ENCODE data around the gene IQCK. TPM values are rescaled to one million over a fixed set of nuclear protein-coding genes. Genes with fewer than 3 reads are reported as not detected.

Gene IQCK
- total RNA-seq, 1 donor from 2014 or later = 16.7 TPM

DNA sequence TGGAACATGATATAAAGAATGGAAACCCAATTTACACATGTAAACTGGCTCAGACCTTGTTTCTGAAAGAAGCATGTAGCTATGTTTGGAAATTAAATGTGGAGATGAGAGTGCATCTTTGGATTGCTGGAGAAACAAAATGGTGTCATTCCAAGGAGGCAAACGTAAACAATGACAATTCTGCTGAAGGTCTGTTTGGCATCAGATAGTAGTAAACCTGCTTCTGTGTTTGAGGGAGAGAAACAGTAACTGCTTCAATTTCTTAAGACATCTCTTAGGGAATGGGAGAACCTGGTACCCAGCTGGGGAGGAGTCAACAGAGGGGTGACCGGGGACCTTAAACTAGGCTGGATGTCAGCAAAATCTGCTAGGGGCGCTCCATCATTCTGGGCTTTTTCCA is 143.1 kb downstream of the IQCK start:
- DNase-seq = no peak

DNA sequence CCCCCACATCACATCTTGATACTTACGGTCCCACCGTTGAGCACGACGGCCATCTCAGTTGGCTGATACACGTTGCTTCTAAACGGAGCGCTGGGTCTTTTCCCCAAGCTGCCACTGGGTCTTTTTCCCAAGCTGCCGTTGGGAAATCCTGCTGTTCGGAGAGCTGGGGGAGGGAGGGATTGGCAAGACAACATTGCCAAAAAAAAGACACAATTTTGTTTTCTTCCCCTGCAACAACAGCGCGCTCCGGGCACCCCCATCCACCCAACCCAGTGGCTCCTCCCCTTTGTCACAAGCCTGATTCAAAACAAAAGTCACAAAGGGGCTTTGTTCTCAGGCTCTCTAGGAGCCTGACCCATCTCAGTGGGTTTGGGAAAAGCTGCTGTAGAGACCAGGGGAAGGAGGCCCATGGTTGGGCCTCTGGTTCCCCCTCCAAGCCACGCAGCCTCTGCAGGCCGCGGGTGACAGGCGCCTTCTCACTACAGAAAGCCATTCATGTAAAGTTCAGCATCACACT is 143.8 kb downstream of the IQCK start:
- DNase-seq = no peak

DNA sequence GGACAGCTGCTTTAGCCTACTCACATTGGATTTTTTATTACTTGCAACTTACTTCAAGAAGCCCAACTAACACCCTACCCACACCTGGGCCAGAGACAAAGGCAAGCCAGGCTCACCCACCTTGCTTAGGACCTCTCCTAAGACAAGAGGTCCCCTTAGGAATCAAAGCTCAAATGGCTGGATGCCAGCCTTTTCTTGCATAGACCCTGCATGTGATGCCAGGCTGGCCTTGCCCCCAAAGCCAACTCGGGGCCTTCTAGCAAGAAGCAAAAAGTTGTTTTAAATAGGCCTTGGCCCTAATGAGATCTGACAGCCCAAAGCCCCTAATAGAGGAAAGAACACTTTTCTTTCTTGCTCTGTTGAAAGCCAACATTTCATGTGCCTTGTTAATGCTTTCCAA is 145.9 kb downstream of the IQCK start:
- DNase-seq = no peak

DNA sequence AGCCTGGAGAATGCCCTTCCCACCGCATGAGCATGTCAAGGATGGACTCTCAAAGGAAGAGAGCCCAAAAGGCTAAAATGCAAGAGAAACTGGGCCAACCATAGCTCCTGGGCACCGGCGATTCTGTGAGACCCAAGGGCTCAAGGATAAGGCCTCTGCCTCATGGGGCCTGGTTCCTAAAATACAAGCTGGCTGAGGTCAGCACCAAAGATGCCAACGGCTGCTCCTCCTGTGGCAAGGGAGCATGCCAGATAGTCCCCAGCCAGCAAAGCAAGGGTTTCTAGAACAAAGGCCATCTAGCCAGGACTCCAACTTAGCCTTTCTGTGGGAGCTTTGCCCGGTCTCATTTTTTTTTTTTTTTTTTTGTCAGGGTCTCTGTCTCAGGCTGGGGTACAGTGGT is 146.5 kb downstream of the IQCK start:
- DNase-seq = no peak

DNA sequence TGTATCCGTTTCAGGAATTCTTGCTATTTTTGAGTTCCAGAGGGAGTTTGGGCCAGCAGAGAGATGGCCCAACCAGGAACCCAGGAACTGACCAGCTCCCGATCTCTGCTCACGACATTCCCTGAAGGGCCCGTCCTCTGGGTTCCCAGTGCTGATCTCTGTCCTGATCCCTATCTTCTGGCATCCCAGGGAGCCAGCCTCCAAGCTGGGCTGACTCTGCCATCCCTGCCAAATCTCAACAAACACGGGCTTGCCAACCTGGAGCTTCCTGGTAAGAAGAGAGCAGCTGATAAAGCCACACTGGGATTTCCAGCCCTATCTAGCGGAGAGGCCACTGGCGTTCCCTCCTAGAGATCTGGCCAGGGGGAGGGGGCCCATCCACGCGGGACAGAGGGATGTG is 150.3 kb downstream of the IQCK start:
- no peak for DNase-seq

DNA sequence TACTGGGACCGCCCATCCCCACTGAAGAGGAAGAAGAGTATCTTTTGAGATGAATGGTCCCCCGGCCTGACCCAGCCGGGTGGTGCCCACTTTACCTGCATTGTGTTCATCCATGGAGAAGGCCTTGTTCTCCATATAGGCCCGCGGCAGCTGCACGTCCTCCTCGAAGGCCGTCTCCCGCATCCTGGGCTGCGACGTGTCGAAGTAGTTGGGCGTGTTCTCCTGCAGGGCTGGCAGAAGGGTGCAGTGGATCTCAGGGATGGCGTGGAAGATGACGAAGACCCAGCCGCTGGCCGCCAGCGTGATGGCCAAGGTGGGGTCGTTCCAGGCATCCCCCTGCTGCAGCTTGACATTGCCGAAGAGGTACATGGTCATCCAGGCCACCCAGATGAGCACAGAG is 153.7 kb downstream of the IQCK start:
- DNase-seq = no peak

DNA sequence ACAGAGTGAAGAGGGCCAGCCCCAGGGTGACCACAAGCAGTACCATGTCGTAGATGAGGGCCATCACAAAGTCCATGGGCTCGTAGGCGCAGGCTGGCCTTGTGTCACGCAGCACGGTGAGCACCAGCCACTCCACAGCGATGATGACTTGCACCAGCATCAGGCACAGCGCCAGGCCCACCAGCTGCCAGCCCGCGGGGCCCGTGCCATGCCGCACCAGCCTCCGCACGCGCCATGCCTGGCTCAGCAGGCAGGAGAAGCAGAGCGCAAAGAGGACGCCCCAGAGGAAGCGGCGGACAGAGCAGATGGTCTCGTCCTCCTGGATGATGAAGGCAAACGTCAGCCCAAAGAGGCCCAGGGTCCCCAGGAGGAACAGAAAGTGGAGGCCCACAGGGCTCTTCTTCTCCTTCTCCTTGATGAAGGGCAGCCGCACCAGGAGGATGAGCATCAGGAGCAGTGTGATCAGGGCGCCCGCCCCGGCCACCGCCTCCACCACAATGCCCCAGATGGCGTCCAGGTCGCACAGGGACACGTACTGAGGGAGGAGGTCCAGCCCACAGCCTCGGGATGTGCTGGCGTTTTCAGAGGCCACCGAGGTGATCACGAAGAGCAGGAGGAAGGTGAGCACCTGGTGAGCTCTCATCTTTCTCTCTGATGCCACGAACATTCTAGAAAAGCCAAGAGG is 154.2 kb downstream of the IQCK start:
- no peak for DNase-seq

DNA sequence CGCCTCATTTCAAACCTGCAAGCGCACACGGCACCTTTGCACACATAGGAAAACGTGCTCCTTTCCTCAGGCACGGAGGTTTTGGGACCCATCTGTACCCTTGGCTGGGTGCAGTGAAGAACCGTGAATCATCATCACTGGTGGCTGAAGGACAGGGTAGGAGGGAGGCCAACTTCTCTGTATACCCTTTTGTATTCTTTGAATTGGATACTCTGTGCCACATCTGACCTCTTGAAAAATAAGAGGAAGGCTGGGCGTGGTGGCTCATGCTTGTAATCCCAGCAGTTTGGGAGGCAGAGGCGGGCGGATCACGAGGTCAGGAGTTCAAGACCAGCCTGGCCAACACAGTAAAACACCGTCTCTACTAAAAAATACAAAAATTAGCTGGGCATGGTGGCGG is 154.9 kb downstream of the IQCK start:
- no peak for DNase-seq

DNA sequence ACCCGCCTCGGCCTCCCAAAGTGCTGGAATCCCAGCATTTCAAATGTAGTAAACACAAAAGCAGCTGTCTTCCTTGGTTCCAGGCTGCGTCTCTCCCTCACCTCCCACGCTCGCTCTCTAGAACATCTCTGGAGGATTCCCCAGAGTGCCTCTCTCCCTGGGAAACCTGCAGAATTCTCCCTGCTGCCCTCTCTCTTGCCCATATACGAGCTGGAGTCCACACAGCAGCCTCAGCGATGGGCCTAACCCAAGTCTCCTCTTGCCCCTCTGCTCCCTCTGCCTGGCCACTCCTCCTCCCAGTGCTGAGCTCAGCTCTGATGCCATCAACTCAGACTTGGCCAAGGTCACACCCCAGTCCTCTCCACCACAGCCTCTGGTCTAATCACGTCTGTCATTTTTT is 156.0 kb downstream of the IQCK start:
- no peak for DNase-seq

DNA sequence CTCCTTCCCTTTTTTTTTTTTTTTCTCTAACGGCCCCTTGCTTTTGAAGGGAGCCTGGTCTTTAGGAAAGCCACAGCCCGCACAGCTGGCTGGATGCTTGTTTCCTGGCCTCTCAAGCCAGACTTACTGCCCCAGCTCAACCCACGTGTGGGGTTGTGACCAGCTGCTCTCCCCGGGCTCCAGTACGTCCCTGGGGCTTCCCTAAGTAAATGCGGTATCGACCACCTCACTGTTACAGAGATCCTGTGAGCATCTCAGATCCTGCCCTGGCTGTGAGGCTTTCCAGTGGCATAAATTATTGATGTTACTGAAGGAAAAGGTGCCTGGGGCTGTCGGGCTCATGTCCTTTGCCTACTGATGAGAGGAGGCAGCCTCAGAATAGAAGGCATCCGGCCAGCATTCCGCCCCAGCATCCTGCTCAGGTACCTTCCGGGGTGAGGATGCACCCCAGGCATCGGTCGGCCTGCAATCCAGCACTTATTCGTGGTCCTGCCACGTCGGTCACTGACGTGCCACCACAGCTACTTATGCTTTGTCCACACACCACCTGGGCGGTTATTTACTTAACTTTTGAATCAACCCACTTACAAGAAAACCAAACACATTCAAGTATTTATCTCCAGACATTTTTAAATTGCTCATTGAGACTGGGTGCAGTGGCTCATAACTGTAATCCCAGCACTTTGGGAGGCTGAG is 156.9 kb downstream of the IQCK start:
- no peak for DNase-seq

DNA sequence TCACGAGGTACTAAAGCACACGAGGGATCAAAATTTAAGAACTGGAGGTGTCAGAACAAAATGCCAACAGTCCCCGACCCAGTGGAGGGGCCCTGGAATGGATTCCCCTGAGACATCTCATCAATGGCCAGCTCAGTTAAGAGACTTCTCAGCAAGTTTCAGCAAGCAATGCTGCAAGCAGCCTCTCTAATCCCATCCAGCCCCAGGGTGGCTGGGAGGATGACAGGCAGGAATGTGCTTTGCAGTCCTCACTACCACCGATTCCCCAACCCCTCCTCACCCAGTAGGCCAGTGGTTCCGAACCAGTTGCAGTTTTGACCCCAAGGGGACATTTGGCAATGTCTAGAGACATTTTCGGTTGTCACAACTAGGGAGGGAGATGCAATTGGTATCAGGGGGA is 157.8 kb downstream of the IQCK start:
- no peak for DNase-seq

DNA sequence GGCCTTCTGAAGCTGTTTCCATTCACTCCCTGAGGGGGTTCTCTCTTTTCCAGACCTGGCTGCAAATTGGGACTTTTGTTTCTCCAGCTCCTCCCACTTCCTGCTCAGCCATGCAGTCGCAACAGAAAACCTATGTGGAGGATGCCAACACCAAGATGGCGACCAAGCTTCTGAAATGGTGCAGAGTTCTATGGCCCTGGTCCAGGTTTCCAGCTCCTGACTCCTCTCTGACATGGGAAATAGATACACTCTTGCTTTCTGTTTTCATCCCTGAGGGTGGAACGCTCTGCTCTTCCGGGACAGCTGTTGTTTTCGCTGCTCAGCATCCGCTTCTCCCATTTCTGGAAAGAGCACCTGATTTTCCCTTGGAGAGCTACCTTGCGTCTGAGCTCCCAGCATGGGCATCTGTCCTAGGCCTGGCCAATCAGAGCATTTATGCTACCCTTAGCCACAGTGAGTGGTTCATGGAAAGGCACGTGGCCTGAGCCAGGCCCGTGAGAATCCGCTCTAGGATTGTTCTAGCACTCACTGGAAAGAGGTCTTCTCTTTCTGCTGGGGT is 158.5 kb downstream of the IQCK start:
- peak; percentile 34 for DNase-seq

DNA sequence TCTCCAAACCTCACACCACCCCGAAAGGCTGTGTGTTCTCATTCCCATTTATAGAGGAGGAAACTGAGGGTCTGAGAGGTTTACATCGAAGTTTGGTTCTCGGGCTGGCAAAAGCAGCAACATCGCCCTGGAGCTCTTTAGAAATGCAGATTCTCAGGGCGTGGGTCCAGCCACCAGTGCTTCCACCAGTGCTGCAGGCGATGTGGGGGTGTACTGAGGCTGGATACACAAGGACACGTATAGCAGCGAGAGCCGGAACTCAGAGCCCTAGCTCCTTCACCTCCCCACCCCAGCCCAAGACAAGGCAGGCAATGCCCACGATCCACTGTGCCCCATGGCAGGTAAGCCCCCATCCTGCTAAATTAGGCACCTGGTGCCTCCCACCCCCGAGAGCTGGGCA is 160.7 kb downstream of the IQCK start:
- DNase-seq = no peak

DNA sequence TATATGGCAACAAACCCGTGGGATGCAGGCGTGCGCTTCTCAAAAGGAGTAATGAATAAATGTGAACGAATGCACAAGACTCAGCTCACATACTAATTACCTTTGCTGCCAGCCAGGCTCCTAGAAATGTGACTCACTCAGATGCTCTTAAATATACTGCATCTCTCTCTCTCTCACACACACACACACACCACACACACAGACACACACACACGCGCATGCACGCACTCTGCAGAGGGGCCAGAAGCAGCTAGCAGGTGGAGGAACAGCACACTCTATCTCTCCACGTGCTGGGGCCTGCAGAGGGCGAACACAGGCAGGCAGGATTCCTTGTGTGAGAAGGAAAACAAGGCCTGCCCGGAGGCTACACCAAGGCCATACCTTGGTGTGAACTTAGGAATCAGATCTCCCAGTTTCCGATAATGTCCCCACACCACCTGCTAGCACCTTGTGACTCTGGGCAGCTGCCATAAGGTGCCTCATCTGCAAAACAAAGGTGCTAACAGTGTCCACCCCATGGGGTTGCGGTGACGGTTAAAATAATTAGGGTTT is 161.2 kb downstream of the IQCK start:
- no peak for DNase-seq

DNA sequence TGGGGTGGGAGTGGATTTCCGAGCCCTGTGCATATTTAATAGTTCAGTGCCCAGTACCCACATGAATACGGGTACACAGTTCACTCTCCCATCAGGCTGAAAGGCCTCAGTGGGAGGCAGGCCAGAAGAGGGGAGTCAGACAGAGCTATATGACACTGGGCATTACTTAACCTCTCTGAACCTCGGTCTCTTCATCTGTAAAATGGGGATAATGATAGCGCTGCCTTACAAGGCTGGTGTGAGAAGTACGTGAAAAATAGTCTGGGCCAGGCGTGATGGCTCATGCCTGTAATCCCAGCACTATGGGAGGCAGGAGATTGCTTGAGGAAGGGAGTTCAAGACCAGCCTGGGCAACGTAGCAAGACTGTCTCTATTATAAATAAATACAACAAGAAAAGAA is 163.0 kb downstream of the IQCK start:
- no peak for DNase-seq

DNA sequence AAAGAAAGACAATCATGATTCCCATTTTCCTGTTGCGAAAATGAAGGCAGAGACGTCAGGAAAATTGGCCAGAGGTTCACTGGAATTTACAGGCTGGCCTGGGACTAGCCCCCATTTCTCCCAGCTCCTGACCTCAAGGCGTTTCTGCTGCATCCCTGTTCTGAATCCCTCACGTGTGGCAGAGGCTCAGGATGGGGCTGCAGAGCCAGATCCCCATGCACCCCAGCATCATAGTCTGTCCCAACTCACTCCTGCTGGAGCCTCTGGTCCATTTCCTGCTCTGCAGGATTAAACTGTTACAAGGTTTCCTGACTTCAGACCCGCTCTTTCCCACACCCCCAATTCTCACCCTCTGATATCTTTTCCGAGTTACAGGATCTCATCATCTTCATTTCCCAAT is 163.7 kb downstream of the IQCK start:
- DNase-seq = no peak

DNA sequence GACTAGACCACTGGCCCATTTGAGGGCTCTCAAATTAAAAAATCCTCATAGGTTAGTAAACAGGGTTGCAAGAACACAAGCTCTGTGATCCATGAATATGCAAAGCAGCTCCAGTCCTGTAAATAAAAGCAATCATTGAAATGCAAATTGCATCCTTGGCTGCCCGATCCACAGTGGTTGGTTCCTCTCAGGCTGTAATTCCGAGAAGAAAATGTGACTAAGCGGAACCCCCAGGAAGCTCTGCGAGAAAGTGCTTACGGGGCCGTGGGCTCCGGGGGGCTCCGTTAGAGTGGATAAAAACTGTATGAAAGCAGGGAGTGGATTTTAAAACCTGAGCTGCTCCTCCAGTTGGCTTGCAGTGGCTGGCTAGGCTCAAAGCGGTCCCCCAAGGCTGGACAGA is 164.1 kb downstream of the IQCK start:
- DNase-seq = no peak

DNA sequence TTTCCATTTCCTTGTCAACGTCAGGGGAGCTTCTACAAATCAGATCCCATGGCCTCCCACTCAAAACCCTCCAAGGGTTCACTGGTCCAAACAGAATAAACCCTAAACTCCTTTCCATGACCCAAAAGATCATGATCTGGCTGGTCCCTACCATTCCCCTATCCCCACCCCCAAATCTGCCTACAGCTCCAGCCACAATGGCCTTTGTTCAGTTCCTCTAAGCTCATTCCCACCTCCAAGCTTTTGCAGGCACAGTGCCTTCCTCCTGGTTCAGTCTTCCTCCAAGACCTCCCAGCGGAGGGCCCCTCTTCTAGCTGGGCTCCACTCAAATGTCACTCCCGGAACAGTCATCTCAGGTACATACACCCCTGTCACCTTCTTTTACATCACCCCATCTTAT is 164.6 kb downstream of the IQCK start:
- peak; percentile 15 for DNase-seq

DNA sequence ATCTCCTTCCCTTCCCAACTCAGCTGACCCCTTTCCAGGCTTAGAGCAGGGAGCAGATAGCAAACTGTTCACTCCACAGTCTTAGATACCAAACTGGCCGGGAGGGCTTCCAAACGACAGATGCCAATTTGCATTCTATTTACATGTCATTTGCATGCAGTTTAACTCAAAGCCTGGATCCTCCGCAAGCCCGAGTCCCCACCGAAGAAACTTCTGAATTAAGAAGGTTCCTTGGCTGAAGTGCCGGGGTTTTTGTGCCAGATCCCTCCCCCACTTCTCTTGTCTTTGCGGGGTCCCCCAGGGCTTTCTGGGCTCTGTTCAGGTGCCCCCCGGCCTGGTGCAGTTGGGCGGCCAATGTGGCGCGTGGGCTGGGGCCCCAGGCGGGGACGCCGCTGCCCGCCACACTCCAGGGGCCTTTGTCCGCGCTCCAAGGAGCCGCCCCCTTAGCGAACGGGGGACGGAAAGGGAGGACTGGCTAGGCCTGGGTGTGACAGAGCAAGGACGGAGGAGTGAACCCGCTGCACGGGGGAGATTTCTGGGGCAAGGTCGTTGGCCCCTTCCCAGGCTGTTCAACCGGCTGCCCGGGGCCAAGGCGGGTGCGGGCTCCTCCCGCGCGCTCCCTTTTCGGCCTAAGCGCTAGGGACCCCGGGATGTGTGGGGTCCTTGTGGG is 165.4 kb downstream of the IQCK start:
- peak; percentile 58 for DNase-seq

DNA sequence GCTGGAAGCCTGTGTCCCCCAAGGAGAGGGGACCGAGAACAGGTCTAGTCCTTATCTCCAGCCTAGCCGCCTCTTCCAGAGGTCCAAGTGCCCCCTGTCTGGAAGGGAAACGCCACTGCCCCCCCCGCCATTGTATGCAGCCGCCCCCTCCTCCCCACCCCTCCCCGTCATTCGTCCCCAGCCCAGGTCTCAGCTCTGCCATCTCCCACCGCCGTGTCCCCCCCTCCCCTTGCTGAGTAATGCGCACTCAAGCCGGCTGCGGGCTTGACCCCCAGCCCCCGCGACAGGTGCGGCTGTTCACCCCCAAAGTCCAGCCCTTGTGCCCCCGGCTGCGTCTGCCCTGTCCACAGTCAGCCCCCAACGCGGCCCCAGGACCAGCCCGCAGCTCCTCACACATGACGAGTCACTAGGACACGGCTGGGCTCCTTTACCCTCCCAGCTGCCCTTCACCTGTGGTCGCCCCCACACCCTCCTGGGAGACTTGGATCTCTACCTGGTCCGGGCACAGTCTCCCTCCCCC is 166.0 kb downstream of the IQCK start:
- peak; percentile 32 for DNase-seq

DNA sequence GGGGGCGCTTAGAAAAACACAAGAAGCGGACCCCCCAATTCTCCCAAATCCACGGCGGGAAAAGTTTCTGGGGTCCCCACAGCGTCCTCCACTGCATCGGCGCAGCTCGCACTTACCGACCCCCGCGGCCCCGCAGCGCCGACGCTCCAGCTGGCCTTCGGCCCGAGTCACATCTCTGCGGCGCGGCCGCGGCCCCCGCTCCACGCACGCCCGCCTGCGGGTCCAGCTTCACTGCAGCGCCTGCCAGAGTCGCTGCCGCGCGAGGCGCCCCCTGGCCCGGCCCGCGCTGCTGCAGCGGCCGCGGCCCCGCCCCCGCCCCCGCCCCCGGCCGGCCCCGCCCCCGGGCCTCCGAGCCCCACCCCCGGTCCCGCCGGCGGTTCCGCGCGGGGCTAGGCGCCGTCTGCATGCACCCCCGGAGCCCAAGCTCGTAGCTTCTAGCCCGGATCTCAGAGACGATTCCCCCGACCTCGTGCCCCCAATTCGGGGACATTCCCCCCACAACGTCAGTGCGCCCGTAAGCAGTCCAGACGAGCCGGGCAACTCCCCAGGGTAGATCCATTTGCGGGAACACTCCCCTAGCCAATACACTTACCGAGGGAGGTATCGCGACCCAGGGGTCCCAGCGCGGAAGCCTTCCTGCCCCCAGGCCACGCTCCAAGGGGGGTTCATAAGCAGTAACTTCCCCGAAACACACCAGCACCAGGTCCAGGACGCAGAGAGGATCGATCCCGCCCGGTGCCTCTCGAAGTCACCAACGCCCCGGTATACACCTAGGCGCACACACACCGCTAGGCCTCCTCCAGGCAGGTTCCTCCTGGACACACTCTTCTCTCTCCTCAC is 166.8 kb downstream of the IQCK start, which contains the start of gene GPRC5B:
Gene GPRC5B, minus strand, starts transcription at position 238 of the 840 bp plus-strand sequence. CDS start 12,003 bp downstream, outside the sequence.
- DNase-seq = peak; percentile 71

Data from dermis blood vessel endothelial cell (primary cell).